Measurements from ENCODE around the gene ORAI1.
"Not testable (repeated sequence)": the region's sequence is repeated elsewhere in the genome, so short reads cannot be mapped to it uniquely, and the experiment has no call there.

Gene ORAI1

DNA sequence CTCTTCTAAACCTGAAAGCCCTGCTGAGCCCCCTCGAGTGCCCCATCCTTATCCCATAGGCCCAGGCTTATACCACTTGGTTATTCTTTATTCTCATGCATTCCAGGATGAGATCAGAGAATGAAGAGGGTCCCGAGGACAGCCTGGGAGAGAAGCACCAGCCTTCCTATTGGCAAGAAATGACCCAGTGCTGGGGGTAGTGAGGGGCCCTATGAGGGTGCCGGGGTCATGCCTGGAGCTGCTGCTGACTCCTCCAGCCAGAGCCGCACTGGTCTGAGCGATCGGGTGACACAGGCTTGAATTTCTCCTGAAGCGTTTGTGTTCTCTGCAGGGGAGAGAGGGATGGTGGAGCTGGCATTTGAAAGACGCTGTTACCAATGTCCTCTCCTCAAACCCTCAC lies 25.0 kb downstream of the ORAI1 start:
- no peak for DNase-seq

DNA sequence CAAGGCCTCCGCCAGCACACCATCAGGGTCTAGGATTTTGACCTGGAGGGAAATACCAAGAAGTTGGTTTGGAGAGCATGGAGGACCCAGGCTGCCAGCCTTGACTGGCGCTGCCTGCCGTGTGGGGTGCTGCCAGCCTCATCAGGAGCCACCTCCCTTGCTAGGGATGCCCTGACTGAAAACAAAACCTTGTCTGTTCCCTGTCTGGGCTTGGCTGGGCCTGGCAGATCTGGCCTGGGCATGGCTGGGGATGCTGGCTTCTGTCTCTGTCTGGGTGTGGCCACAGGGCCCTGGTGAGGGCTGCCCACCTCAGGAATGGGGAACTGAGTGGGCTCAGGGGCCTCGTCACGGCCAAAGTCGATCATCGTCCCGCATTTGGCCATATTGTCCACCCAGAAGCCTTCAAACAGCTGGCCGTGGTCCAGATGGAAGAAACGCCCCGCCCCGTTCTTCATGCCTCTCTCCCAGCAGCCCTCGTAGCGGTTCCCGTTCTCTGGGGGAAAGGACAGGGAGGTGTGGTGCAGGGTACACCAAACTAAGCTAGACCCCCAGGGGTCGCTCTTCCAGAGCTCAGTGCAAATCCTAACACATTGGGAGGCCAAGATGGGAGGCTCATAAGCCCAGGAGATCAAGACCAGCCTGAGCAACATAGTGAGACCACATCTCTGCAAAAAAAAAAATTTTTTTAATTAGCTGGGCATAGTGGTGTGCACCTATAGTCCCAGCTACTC lies 26.6 kb downstream of the ORAI1 start:
- no peak for DNase-seq

DNA sequence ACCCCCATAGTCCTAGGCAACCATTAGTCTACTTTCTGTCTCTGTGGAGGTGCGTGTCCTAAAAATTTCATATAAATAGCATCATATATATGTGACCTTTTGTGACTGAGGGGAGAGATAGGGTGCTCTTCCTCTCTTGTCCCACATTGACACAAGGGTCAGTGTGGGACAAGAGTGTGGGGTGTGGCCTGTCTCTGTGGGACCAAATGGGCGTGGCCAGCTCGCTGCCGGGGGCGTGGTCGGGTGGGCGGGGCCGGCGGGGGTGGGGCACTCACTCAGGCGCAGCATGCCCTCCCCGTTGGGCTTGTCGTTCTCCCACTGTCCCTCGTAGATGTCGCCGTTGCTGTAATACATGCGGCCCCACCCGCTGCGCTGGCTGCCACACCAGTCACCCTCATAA lies 27.7 kb downstream of the ORAI1 start:
- DNase-seq: no peak

DNA sequence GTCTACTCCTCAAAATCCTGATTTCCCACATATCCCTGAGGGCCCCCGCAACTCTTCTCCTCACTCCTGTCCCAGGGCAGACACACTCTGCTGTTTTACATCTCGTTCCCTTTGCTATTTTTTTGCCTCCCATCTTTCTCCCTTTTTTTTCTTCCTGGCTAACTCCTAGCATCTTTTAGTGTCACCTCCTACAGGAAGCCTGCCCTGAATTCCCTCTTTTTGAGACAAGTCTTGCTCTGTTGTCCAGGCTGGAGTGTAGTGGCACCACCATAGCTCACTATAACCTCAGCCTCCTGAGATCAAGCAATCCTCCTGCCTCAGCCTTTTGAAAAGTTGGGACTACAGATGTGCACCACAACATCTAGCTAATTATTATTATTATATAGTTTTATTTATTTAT lies 29.8 kb downstream of the ORAI1 start:
- DNase-seq: no peak

DNA sequence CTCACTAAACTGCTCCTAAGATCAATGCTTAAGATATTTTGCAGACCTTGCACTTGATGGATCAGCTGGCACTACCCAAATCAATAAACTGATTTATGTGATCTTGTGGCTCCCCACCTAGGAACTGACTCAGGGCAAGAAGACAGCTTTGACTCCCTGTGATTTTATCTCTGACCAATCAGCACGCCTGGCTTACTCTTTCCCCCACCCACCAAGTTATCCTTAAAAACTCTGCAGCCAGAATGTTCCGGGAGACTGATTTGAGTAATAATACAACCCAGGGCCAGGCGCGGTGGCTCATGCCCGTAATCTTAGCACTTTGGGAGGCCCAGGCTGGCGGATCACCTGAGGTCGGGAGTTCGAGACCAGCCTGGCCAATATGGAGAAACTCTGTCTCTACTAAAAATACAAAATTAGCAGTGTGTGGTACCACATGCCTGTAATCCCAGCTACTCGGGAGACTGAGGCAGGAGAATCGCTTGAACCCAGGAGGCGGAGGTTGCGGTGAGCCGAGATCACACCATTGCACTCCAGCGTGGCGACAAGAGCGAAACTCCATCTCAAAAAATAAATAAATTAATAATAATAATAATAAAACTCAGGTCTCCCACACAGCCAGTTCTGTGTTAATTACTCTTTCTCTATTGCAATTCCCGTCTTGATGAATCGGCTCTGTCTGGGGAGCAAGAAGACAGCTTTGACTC lies 31.1 kb downstream of the ORAI1 start:
- no peak for DNase-seq

DNA sequence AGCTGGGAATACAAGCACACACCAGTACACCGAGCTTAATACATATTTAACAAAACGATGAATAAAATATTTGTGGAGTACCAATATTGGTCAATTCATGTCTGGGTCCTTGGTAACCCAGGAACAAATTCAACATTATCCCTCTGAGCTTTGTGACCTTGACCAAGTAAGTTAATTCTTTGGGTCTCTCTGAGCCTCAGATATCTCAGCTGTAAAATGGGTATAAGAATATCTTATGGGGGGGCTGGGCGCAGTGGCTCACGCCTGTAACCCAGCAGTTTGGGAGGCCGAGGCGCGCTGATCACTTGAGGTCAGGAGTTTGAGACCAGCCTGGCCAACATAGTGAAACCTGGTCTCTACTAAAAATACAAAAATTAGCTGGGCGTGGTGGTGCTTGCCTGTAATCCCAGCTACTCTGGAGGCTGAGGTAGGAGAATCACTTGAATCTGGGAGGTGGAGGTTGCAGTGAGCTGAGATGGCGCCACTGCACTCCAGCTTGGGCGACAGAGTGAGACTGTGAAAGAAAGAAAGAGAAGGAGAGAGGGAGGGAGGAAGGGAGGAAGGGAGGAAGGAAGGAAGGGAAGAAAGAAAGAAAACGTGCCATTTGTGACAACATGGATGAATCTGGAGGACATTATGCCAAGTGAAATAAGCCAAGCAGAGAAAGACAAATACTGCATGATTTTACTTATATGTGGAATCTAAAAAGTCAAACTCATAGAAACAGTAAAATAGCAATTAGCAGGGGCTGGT lies 35.2 kb downstream of the ORAI1 start:
- not testable (repeated sequence) for DNase-seq

DNA sequence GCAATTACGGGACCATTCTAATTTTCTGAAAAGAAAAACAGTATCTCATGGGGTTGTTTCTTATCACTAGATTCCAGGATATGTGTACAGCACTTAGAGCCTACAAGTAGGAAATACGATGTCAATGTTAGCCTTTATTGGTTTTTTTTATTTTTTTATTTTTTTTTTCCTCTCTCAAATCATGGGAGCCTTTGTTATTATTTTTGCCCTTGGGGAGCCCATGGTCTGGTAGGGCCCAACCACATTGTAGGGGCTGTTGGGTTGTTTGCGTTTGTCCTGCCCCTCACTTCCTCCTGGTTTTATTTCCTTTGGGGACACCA lies 37.2 kb downstream of the ORAI1 start:
- no peak for DNase-seq

DNA sequence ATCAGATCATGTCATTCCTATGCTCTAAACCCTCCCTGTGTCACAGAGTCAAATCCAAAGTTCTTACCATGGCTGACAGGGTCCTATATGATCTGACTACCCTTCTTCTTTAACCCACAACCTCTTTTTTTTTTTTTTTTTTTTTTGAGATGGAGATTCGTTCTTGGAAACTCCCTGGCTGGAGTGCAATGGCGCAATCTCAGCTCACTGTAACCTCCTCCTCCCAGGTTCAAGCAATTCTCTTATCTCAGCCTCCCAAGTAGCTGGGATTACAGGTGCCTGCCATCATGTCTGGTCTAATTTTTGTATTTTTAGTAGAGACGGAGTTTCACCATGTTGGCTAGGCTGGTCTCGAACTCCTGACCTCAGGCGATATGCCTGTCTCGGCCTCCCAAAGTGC lies 40.5 kb downstream of the ORAI1 start:
- not testable (repeated sequence) for DNase-seq

DNA sequence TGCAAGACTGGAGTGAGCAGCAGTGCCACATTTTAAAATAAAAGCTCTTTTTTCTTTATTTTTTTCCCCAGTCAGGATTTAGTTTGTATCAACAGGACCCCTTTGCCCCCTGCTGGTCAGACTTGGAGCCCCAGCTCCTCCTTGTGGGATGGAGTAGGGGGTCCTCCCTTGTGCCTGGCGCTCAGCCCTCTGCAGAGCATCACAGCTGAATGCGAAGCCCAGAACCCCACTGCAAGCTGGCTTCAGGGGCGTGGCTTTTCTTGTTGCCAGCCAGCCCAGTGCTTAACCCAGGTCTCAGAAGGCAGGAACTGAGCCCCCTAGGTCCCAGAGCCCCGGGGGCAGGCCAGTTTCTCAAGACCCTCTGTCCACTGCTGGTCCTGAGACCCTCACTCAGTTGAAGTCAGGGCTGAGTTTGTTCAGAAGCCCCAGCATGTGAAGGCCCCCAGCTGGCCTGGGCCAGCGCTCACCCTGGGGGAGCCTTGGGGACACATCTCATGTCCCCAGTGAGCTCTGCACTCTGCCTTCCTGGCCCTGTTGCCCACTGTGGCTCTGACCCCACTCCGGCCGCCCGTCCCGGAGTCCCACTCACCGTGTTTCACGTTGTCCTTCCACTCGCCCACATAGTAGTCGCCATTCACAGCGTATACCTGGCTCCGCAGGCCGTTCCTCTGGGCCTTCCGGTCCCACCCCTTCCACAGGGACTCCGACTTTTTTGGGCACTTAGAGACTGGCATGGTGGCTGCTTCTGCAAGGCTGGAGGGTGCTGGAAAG lies 42.6 kb downstream of the ORAI1 start:
- DNase-seq: no peak

DNA sequence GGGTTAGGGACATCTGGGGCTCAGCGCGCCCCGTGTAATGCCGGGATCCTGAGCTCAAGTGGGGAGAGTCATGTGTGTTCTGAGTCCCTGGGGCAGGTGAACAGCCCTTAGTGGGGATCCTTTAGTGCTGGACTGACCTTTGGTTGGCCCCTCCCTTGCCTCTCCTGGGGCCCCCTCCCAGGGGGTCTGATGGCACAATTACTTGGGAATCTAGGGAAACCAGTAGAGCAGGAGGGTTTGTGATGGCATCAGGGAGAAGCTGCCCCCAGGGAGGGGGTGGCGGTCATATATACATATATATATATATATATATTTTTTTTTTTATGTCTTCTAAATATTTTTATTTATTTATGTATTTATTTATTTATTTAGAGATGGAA lies 43.2 kb downstream of the ORAI1 start, which contains the start of gene MORN3:
Gene MORN3 (minus strand): TSS at position 134 of the 380 bp plus-strand sequence. CDS start 171 bp downstream, outside the sequence.
- no peak for DNase-seq

DNA sequence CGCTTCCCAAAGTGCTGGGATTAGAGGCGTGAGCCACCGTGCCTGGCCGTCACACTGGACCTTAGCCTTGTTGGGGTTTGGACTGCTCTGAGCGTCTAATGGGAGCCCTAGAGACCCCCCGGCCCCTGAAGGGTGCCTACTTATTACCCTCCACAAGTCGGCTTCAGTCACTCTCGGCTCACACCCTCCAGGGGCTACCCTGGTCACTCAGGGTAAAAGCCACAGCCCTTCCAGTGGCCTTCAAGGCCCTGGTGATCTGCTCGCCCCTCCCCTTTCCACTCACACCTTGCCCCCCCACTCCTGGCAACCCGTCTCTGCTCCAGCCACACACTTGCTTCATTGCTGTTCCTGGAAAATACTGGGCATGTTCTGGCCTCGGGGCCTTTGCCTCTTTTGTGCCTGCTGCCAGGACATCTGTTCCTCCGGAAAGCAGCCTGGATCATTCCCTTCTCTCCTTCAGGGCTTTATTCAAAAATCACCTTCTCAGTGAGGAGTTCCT lies 46.7 kb downstream of the ORAI1 start:
- DNase-seq: peak; percentile 25

DNA sequence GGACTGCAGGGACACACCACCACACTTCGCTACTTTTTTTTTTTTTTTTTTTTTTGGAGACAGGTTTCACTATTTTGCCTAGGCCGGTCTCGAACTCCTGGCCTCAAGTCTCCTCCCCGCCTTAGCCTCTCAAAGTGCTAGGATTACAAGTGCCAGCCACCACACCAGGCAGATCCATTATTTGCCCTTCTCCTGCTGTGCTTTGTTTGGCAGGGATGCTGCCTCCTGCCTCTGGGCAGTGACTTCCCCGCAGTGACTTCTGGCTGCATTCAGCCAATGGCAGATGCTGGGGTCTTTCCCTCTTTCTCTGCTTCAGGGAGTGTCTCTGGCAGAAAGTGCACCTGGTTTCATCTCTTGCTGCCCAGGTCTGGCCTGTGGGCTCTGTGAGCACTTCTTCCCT lies 49.9 kb downstream of the ORAI1 start:
- DNase-seq: no peak

DNA sequence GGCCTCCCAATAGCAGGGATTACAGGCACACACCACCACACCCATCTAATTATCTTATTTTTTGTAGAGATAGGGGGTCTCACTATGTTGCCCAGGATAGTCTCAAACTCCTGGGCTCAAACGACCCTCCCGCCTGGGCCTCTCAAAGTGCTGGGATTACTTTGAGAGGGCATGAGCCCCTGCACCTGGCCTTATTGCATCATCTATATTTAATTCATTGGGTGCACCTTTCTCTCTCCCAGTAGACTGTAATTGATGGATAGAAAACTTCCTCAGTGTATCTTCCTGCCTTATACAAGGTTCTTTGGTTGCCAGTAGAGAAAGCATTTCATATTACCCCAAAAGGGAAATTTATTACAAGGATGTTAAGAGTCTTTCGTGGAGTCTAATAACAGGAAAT lies 52.0 kb downstream of the ORAI1 start:
- no peak for DNase-seq

DNA sequence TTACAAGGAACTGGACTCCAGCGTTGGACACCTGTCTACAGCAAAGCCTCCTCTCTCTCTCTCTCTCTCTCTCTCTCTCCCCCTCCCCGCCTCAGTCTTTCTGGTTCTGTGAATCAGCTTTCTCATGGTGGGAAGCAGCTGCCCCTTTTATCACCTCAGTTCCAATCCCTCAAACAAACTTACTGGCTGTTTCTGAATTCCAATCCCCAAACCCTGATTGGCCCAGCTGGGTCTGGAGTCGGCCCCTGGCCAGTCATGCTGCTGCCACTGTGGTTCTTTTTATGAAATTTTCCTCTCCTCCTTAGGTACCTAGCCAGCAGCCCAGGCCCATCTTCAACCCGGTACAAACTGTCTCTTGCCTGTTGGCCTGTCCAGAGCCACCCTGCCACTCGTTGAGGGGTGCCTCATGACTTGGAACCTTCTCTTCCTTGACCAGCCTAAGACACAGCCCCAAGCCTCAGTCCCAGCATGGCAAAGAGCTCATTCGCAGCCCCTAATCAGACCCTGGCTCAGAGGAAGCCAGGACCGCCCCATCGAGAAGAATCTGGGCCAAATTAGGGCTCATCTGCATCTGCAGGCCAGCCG lies 52.5 kb downstream of the ORAI1 start:
- no peak for DNase-seq

DNA sequence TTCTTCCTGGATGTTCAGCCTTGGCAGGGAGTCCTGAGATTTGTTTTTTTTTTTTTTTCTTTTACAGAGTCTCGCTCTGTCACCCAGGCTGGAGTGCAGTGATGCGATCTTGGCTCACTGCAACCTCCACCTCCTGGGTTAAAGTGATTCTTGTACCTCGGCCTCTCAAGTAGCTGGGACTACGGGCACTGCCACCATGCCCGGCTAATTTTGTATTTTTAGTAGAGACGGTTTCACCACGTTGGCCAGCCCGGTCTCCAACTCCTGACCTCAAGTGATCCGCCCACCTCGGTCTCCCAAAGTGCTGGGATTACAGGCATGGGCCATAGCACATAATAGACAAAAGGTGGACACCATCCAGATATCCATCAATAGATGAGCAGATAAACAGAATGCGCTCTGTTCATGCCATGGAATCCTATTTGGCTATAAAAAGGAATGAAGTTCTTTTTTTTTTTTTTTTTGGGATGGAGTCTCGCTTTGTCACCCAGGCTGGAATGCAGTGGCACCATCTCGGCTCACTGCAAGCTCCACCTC lies 53.4 kb downstream of the ORAI1 start:
- DNase-seq: not testable (repeated sequence)

DNA sequence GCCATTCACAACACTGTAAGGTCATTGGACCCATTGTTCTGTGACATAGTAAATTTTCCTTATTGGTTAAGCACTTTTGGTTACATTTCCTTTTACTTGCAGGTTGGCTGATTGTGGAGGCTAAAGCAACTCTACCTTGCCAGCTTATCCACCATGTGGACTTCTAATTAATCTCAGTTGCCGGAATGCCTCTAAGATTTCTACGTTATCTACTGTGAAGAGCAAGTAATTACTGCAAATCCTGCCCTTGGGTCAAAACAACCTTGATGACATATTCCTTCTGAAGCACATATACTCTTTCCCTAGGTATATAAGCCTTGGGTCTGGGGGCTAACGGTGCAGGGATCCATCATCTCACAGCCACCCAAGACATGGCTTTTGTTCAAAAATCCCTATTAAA lies 62.6 kb downstream of the ORAI1 start:
- no peak for DNase-seq

DNA sequence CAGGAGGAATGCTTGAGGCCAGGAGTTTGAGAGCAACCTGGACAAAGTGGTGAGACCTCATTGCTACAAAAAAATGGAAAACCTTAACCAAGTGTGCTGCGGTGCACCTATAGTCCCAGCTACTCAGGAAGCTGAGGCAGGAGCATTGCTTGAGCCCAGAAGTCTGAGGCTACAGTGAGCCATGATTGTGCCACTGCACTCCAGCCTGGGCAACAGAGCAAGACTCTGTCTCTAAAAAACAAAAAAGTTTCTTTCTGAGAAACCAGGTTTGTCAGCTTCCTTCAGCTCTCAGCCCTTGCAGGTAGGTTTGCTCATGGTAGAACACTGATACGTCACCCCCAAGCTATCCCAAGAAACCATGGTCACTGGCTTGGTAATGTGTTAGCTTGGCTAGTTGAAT lies 63.1 kb downstream of the ORAI1 start:
- no peak for DNase-seq

Data from NCI-H774 (cell line).